HG03342 (cell line): Measurements from ENCODE around the gene ITSN2.

ENCODE experiments used
- ATAC-seq: cut with Tn5 transposase; IDR thresholded peaks from one replicate; pipeline ENCODE4 v1.9.1; 2021; ENCODE audit warnings: mild to moderate bottlenecking, moderate library complexity; ENCODE audit not compliant: unreplicated experiment

ITSN2 gene

GRCh38 chr2:24273598-24273997, 86.7 kb downstream of the ITSN2 start:
- no peak for ATAC-seq

DNA sequence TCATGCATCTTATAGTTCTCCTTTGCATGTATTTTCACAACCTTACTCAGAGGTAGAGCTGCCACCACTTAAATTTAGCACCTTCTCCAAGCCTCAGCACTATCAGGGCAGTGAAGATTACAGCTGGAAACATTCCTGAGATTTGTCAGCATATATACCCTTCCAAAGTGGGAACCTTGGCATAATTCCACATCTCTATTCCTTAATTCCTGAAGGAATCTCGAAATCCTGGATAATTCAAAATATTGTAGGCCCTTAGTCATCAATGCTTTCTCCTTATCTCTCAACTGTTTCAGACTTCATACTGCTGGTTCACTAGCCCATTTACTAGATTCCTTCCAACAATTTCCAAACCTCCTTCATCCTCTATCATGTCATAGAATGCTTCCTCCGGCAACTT, 87.4 kb downstream of the ITSN2 start:
- ATAC-seq: no peak

- ATAC-seq: no peak
Observed at GRCh38 chr2:24272161-24272802, 88.1 kb downstream of the ITSN2 start.

GRCh38 chr2:24269265-24269664, 91.1 kb downstream of the ITSN2 start:
- ATAC-seq: no peak

DNA sequence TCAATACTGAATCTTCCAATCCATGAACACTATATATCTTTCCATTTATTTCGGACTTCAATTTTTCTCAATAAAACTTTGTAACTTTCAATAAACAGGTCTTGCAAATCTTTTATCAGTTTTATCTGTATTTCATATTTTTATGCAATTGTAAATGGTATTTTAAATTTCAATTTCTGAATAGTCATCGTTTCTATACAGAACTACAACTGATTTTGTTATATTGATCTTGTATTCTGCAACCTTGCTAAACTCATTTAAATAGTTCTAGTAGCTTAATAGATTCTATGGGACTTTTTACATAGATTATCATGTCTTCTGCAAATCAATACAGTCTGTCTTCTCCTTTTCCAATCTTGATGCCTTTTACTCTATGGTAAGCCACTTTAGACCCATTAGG, 95.1 kb downstream of the ITSN2 start:
- ATAC-seq: no peak

DNA sequence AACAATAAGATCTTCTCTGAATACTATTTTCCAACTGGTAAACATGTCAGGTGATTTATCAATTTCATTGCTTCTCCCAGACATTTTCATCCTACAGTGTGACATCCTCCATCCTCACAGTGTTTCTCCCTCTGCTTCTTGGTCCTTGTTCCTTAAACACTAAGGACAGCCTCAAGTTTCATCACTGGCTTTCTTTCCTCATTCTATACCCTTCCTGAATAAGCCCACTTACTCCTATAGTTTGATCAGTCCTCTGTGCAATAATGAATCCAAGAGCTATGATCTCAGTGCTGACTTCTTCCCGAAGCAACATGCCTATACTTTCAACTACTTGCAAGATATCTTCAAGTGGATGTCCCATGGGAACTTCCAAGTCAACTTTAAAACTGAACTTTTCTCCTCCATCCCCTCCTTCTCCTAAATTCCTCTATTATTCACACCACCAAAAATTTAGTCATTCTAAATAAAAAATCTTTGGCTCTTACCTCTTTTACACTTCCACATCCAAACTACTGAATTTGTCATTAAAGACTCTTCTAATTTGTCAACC, 97.8 kb downstream of the ITSN2 start:
- ATAC-seq: no peak

- no peak for ATAC-seq
Observed at GRCh38 chr2:24261441-24261840, 98.9 kb downstream of the ITSN2 start.

- no peak for ATAC-seq
Observed at GRCh38 chr2:24259316-24259715, 101.0 kb downstream of the ITSN2 start.

GRCh38 chr2:24258718-24259117, 101.6 kb downstream of the ITSN2 start:
- no peak for ATAC-seq

GRCh38 chr2:24253303-24253919, 106.9 kb downstream of the ITSN2 start:
- no peak for ATAC-seq

- no peak for ATAC-seq
Observed at GRCh38 chr2:24247592-24247991, 112.7 kb downstream of the ITSN2 start.

DNA sequence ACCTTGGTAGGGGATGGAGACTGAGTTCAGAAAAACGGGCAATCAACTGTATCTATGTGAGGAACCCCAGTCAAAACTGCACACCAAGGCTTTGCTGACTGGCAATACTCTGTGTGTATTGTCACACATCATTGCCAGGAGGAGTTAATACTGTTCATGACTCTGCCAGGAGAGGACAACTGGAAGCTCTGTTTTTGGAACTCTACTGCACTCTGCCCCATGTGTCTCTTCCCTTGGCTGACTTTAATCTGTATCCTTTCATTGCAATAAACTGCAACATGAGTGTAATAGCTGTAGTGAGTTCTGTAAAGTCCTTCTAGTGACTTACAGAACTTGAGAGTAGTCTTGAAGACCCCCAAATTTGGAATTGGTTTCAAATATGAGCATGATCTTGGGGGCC, 113.2 kb downstream of the ITSN2 start:
- ATAC-seq: no peak

GRCh38 chr2:24245986-24246776, 114.2 kb downstream of the ITSN2 start:
- no peak for ATAC-seq

- ATAC-seq: no peak
Observed at GRCh38 chr2:24241528-24241927, 118.8 kb downstream of the ITSN2 start.

GRCh38 chr2:24239553-24239952, 120.8 kb downstream of the ITSN2 start:
- no peak for ATAC-seq

GRCh38 chr2:24238158-24238557, 122.2 kb downstream of the ITSN2 start:
- no peak for ATAC-seq

- no peak for ATAC-seq
Observed at GRCh38 chr2:24237313-24237712, 123.0 kb downstream of the ITSN2 start.

DNA sequence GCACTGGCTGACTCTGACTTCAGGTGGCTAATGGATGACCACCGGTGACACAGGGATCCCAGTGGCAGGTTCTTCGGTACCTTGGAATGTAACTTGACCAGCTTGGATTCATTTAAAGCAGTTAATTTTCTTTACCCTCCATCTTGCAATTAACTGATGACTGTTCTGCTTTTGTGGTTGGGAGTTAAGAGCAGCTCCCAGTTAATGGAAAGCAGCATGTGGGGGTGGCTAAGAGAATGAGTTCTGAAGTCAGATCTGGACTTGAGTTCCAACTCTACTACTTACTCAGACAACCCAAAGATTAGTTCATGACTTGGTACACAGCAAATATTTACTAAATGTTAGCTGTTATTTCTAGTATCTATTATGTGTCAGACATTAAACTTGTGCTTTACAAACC, 127.0 kb downstream of the ITSN2 start:
- no peak for ATAC-seq

DNA sequence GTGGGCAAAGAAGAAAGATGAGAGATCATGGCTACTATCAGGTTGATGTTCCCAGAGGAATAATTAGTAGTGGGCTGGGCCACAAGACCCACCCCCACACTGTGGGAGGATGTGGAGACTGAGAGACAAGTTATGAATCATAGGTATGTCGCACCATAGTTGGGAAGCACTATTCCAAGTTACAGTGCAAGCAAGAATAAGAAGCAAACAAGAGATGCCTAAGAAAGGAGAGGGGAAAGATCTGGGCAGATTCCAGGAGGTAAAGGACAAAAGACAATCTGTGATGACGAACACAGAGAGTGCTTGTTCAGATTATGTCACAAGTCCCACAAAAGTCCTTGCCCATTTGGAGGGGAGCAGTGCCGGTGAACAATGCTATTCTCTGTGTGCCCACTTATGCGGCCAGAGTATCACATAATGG, 128.9 kb downstream of the ITSN2 start:
- no peak for ATAC-seq

DNA sequence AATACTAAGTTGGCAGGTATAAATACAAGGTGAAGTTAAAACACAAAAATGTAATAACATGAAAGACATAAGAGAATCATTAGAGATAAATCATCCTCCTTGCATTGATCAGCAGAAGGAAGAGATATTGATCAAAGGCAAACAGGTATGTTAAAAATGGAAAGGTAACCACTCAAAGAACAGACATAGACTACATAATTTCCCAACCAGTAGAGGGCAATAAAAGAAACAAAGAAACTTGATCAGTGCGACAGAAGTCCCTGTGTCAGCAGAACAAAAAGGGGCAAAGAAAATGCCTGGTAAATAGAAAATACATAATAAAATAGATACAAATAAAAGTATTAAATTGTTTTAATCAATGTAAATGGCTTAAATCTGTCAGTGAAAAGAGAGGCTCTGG, 131.9 kb downstream of the ITSN2 start:
- no peak for ATAC-seq

- no peak for ATAC-seq
Observed at GRCh38 chr2:24225499-24226242, 134.7 kb downstream of the ITSN2 start.
